SK-N-SH (cell line): ENCODE measurements around the gene HLA-DRB5. TPM values are rescaled to one million over a fixed set of nuclear protein-coding genes. Genes with fewer than 3 reads are reported as not detected.

ENCODE experiments used
- CTCF ChIA-PET: fragments of 300-600, 350-600 bp; formaldehyde crosslinking; extraction: SDS; loops from one replicate; lab custom pipeline; 2021; lab: Yijun Ruan, JAX
- POLR2A ChIA-PET: fragments of 350-600 bp; sonication (Branson Sonifier 250); formaldehyde crosslinking; extraction: SDS; loops from one replicate; lab custom pipeline; 2020; ENCODE audit warnings: antibody characterized with exemption, inconsistent platforms; lab: Yijun Ruan, JAX
- DNase-seq: peaks from one replicate; pipeline ENCODE4 v3.0.0; 2012
- H2AFZ ChIP-seq: fragments of 200-600 bp; sonication (generic); 2 replicates; pipeline ENCODE4 v1.8.1; 2016; ENCODE audit warnings: antibody characterized with exemption, mild to moderate bottlenecking, low read depth
- H3F3A ChIP-seq: fragments of 200-600 bp; sonication (generic); replicated peaks from 2 replicates; pipeline ENCODE3; 2016; ENCODE audit warnings: antibody characterized with exemption, mild to moderate bottlenecking; ENCODE audit not compliant: insufficient read depth
- H3K27ac ChIP-seq, 2 experiments: fragments of 200-500 bp in 1 of 2; fragments of 200-600 bp in 1 of 2; sonication (Bioruptor generic) in 1 of 2; sonication (generic), shearing (Covaris generic) in 1 of 2; 2 replicates each; pipeline versions ENCODE4 v1.5.1 to v1.6.1; 2014 to 2016; ENCODE audit warnings: low read depth in 2 of 2, inconsistent platforms in 1 of 2, low read length in 1 of 2, mild to moderate bottlenecking in 1 of 2, mixed read lengths in 1 of 2
- H3K27me3 ChIP-seq: fragments of 200-600 bp; sonication (generic), shearing (Covaris generic); 2 replicates; pipeline ENCODE4 v1.6.1; 2016; ENCODE audit warnings: mixed run types; ENCODE audit not compliant: insufficient read depth
- H3K36me3 ChIP-seq, 2 experiments: fragments of 200-500 bp in 1 of 2; fragments of 200-600 bp in 1 of 2; sonication (Bioruptor generic) in 1 of 2; sonication (generic) in 1 of 2; replicated peaks in 1 of 2; 2 replicates each; pipeline versions ENCODE3 to v1.5.1; 2014 to 2016; ENCODE audit warnings: low read length in 1 of 2, mild to moderate bottlenecking in 1 of 2; ENCODE audit not compliant: insufficient read depth in 2 of 2, control insufficient read depth in 1 of 2
- H3K4me1 ChIP-seq, 2 experiments: fragments of 200-500 bp in 1 of 2; fragments of 200-600 bp in 1 of 2; sonication (Bioruptor generic) in 1 of 2; sonication (generic), shearing (Covaris generic) in 1 of 2; 2 replicates each; pipeline versions ENCODE4 v1.5.1 to v1.6.1; 2014 to 2016; ENCODE audit warnings: low read depth in 1 of 2, low read length in 1 of 2, mixed run types in 1 of 2; ENCODE audit not compliant: insufficient read depth in 2 of 2, control insufficient read depth in 1 of 2
- H3K4me2 ChIP-seq: fragments of 200-600 bp; sonication (generic), shearing (Covaris generic); 2 replicates; pipeline ENCODE4 v1.6.1; 2017; ENCODE audit warnings: mixed run types
- H3K4me3 ChIP-seq, 2 experiments: fragments of 200-500 bp in 1 of 2; fragments of 200-600 bp in 1 of 2; sonication (Bioruptor generic) in 1 of 2; sonication (generic), shearing (Covaris generic) in 1 of 2; 2 replicates each; pipeline versions ENCODE4 v1.5.1 to v1.8.1; 2014 to 2016; ENCODE audit warnings: low read depth in 2 of 2, inconsistent platforms in 1 of 2, low read length in 1 of 2, mild to moderate bottlenecking in 1 of 2, mixed read lengths in 1 of 2, moderate library complexity in 1 of 2
- H3K79me2 ChIP-seq: fragments of 200-600 bp; sonication (generic); 2 replicates; pipeline ENCODE4 v1.8.1; 2017; ENCODE audit warnings: mild to moderate bottlenecking; ENCODE audit not compliant: insufficient read depth
- H3K9ac ChIP-seq: fragments of 200-600 bp; sonication (generic); 2 replicates; pipeline ENCODE4 v1.6.1; 2017; ENCODE audit warnings: mixed run types
- H3K9me2 ChIP-seq: fragments of 200-600 bp; sonication (generic); 2 replicates; pipeline ENCODE4 v1.6.1; 2017; ENCODE audit warnings: mixed run types
- H3K9me3 ChIP-seq: fragments of 200-600 bp; sonication (generic); 2 replicates; pipeline ENCODE4 v1.6.1; 2017; ENCODE audit warnings: mixed run types, mild to moderate bottlenecking, moderate library complexity
- H4K20me1 ChIP-seq: fragments of 200-600 bp; sonication (generic); 2 replicates; pipeline ENCODE4 v1.6.1; 2017; ENCODE audit warnings: mild to moderate bottlenecking, mixed run types; ENCODE audit not compliant: insufficient read depth
- CHD2 ChIP-seq: fragments of 150-350 bp; IDR thresholded peaks from 2 replicates; pipeline ENCODE4 v1.6.1; 2018; ENCODE audit warnings: low read length; ENCODE audit not compliant: partially characterized antibody
- EP300 ChIP-seq, 2 experiments: IDR thresholded peaks; 2 replicates each; pipeline versions ENCODE4 v1.4.0 to v1.6.1; 2012; ENCODE audit warnings: borderline replicate concordance in 1 of 2, low read depth in 1 of 2, low read length in 1 of 2
- EZH2phosphoT487 ChIP-seq: fragments of 200-600 bp; sonication (generic); IDR thresholded peaks from 2 replicates; pipeline ENCODE4 v1.6.1; 2017; ENCODE audit warnings: low read depth, mixed run types, mild to moderate bottlenecking, antibody characterized with exemption, moderate library complexity, borderline replicate concordance
- FOXM1 ChIP-seq: IDR thresholded peaks from 2 replicates; pipeline ENCODE4 v1.4.0; 2012; ENCODE audit warnings: low read depth, mild to moderate bottlenecking
- GABPA ChIP-seq: IDR thresholded peaks from 2 replicates; pipeline ENCODE4 v1.4.0; 2012; ENCODE audit warnings: low read depth, mild to moderate bottlenecking
- GATA2 ChIP-seq: sonication (generic); formaldehyde crosslinking; IDR thresholded peaks from 2 replicates; pipeline ENCODE4 v1.5.0; 2020; ENCODE audit warnings: mild to moderate bottlenecking, missing genetic modification reagents
- MAX ChIP-seq: IDR thresholded peaks from 2 replicates; pipeline ENCODE4 v1.4.0; 2012; ENCODE audit warnings: low read depth
- POLR2AphosphoS5 ChIP-seq: IDR thresholded peaks from 2 replicates; pipeline ENCODE4 v1.6.1; 2012; ENCODE audit warnings: low read depth, low read length
- RAD21 ChIP-seq: IDR thresholded peaks from 2 replicates; pipeline ENCODE4 v1.6.1; 2012; ENCODE audit warnings: mild to moderate bottlenecking, low read length
- RCOR1 ChIP-seq: fragments of 150-350 bp; IDR thresholded peaks from 2 replicates; pipeline ENCODE4 v1.6.1; 2017; ENCODE audit warnings: antibody characterized with exemption, low read length
- RFX5 ChIP-seq: IDR thresholded peaks from 2 replicates; pipeline ENCODE4 v1.6.1; 2012; ENCODE audit warnings: mild to moderate bottlenecking, improper control_type of control experiment, low read length
- RXRA ChIP-seq: IDR thresholded peaks from 2 replicates; pipeline ENCODE4 v1.4.0; 2012; ENCODE audit warnings: low read depth, mild to moderate bottlenecking, borderline replicate concordance
- TAF1 ChIP-seq: IDR thresholded peaks from 2 replicates; pipeline ENCODE4 v1.6.1; 2012; ENCODE audit warnings: low read depth, mild to moderate bottlenecking, low read length, moderate library complexity, borderline replicate concordance
- TCF12 ChIP-seq: IDR thresholded peaks from 2 replicates; pipeline ENCODE4 v1.4.0; 2012
- USF1 ChIP-seq: IDR thresholded peaks from 2 replicates; pipeline ENCODE4 v1.4.0; 2012; ENCODE audit warnings: low read depth, borderline replicate concordance
- USF2 ChIP-seq: fragments of 150-350 bp; IDR thresholded peaks from 2 replicates; pipeline ENCODE4 v1.6.1; 2017; ENCODE audit warnings: antibody characterized with exemption, low read length, low read depth, borderline replicate concordance
- ZBTB33 ChIP-seq: IDR thresholded peaks from 2 replicates; pipeline ENCODE4 v1.4.0; 2012; ENCODE audit warnings: low read depth, borderline replicate concordance
- WGBS: methylation state at CpG from one replicate; pipeline ENCODE4 v1.1.6; 2017; ENCODE audit warnings: low lambda C conversion rate; 5-methylcytosine and 5-hydroxymethylcytosine counted together
- polyA plus RNA-seq, 3 experiments: library from polyadenylated mRNA; depleted of rRNA; stranded (reverse); fragments of >200 nt; gene quantifications; 2 replicates each; pipeline ENCODE4 v1.2.3, GENCODE V29; 2012
- TF ChIP-seq, protein P1 (sequence below): fragments of 150-350 bp; IDR thresholded peaks from 2 replicates; pipeline ENCODE4 v1.6.1; 2016; ENCODE audit warnings: mild to moderate bottlenecking, low read depth, low read length
- TF ChIP-seq, protein P2 (sequence below): fragments of 200-600 bp; sonication (generic); IDR thresholded peaks from 2 replicates; pipeline ENCODE4 v1.6.1; 2017; ENCODE audit warnings: antibody characterized with exemption, mild to moderate bottlenecking, moderate library complexity
- TF ChIP-seq, protein P3 (sequence below): IDR thresholded peaks from 2 replicates; pipeline ENCODE4 v1.6.1; 2012; ENCODE audit warnings: mild to moderate bottlenecking, low read depth, low read length, moderate library complexity

The HLA-DRB5 gene
- polyA plus RNA-seq, 1 of the 3 experiments (the other 2 are of a cell fraction): not detected

- Histone ChIP-seq H3K36me3 (no peaks in the 10 kb centered on the region), H3F3A (no peaks in the 10 kb centered on the region), H3K79me2 (no peaks in the 10 kb centered on the region), H3K4me2 (no peak overlapping the region), H4K20me1 (no peaks in the 10 kb centered on the region), H3K4me3 (no peak overlapping the region), H3K9ac (no peak overlapping the region), H3K9me3 (no peaks in the 10 kb centered on the region), H3K27ac (no peak overlapping the region), H3K27me3 (no peaks in the 10 kb centered on the region), H3K4me1 (no peaks in the 10 kb centered on the region), H3K9me2 (no peaks in the 10 kb centered on the region), H2AFZ (no peak overlapping the region)
- WGBS: no CpG with 5 or more reads among the region's 1 CpG
- DNase-seq: no peak
- ChIA-PET POLR2A (no interaction called here), CTCF (no interaction called here)
- TF ChIP-seq USF2 (no peak), MAX (no peak), EZH2phosphoT487 (no peak), RFX5 (no peak), GATA2 (no peak), TAF1 (no peak), EP300 (IDR thresholded peaks at IDR 0.05; ENCODE audit: borderline replicate concordance in 1 of 2, low read depth in 1 of 2, low read length in 1 of 2) (no peak), RAD21 (no peak), FOXM1 (no peak), CHD2 (no peak), GABPA (no peak), RXRA (no peak), RCOR1 (no peak), USF1 (no peak), POLR2AphosphoS5 (no peak), ZBTB33 (no peak), TCF12 (no peak)
- TF ChIP-seq, protein P1, sequence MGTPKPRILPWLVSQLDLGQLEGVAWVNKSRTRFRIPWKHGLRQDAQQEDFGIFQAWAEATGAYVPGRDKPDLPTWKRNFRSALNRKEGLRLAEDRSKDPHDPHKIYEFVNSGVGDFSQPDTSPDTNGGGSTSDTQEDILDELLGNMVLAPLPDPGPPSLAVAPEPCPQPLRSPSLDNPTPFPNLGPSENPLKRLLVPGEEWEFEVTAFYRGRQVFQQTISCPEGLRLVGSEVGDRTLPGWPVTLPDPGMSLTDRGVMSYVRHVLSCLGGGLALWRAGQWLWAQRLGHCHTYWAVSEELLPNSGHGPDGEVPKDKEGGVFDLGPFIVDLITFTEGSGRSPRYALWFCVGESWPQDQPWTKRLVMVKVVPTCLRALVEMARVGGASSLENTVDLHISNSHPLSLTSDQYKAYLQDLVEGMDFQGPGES: no peak
- TF ChIP-seq, protein P2, sequence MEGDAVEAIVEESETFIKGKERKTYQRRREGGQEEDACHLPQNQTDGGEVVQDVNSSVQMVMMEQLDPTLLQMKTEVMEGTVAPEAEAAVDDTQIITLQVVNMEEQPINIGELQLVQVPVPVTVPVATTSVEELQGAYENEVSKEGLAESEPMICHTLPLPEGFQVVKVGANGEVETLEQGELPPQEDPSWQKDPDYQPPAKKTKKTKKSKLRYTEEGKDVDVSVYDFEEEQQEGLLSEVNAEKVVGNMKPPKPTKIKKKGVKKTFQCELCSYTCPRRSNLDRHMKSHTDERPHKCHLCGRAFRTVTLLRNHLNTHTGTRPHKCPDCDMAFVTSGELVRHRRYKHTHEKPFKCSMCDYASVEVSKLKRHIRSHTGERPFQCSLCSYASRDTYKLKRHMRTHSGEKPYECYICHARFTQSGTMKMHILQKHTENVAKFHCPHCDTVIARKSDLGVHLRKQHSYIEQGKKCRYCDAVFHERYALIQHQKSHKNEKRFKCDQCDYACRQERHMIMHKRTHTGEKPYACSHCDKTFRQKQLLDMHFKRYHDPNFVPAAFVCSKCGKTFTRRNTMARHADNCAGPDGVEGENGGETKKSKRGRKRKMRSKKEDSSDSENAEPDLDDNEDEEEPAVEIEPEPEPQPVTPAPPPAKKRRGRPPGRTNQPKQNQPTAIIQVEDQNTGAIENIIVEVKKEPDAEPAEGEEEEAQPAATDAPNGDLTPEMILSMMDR: no peak
- TF ChIP-seq, protein P3, sequence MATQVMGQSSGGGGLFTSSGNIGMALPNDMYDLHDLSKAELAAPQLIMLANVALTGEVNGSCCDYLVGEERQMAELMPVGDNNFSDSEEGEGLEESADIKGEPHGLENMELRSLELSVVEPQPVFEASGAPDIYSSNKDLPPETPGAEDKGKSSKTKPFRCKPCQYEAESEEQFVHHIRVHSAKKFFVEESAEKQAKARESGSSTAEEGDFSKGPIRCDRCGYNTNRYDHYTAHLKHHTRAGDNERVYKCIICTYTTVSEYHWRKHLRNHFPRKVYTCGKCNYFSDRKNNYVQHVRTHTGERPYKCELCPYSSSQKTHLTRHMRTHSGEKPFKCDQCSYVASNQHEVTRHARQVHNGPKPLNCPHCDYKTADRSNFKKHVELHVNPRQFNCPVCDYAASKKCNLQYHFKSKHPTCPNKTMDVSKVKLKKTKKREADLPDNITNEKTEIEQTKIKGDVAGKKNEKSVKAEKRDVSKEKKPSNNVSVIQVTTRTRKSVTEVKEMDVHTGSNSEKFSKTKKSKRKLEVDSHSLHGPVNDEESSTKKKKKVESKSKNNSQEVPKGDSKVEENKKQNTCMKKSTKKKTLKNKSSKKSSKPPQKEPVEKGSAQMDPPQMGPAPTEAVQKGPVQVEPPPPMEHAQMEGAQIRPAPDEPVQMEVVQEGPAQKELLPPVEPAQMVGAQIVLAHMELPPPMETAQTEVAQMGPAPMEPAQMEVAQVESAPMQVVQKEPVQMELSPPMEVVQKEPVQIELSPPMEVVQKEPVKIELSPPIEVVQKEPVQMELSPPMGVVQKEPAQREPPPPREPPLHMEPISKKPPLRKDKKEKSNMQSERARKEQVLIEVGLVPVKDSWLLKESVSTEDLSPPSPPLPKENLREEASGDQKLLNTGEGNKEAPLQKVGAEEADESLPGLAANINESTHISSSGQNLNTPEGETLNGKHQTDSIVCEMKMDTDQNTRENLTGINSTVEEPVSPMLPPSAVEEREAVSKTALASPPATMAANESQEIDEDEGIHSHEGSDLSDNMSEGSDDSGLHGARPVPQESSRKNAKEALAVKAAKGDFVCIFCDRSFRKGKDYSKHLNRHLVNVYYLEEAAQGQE: no peak
- TF ChIP-seq, all 33 proteins: peak for 0
These were observed 10.2 kb downstream of the HLA-DRB5 start for GRCh38 chr6:32519910-32520258.
